GM12891 (cell line): ENCODE measurements around the gene STIL.

ENCODE experiments used
- DNase-seq: peaks from one replicate; pipeline ENCODE4 v3.0.0; 2011; ENCODE audit warnings: low spot score; ENCODE audit not compliant: insufficient read length
- FAIRE-seq: peaks from 2 replicates; lab custom pipeline; 2011; peaks lifted over from hg19 to GRCh38; lab: Jason Lieb, UNC
- PAX5 ChIP-seq: IDR thresholded peaks from 2 replicates; pipeline ENCODE4 v1.6.1; 2011; ENCODE audit warnings: low read length, moderate library complexity, mild to moderate bottlenecking; ENCODE audit not compliant: insufficient read depth, severe bottlenecking
- POLR2A ChIP-seq: IDR thresholded peaks from 2 replicates; pipeline ENCODE4 v1.6.1; 2011; ENCODE audit warnings: low read depth, low read length, control low read depth
- POLR2AphosphoS5 ChIP-seq: IDR thresholded peaks from 2 replicates; pipeline ENCODE4 v1.6.1; 2011; ENCODE audit warnings: low read depth, low read length, control low read depth
- POU2F2 ChIP-seq: IDR thresholded peaks from 2 replicates; pipeline ENCODE4 v1.6.1; 2011; ENCODE audit warnings: low read depth, mild to moderate bottlenecking, control low read depth, low read length, moderate library complexity
- SPI1 ChIP-seq: IDR thresholded peaks from 2 replicates; pipeline ENCODE4 v1.6.1; 2011; ENCODE audit warnings: low read depth, low read length, control low read depth
- TAF1 ChIP-seq: IDR thresholded peaks from 2 replicates; pipeline ENCODE4 v1.6.1; 2011; ENCODE audit warnings: low read depth, low read length, control low read depth

The STIL gene

DNA sequence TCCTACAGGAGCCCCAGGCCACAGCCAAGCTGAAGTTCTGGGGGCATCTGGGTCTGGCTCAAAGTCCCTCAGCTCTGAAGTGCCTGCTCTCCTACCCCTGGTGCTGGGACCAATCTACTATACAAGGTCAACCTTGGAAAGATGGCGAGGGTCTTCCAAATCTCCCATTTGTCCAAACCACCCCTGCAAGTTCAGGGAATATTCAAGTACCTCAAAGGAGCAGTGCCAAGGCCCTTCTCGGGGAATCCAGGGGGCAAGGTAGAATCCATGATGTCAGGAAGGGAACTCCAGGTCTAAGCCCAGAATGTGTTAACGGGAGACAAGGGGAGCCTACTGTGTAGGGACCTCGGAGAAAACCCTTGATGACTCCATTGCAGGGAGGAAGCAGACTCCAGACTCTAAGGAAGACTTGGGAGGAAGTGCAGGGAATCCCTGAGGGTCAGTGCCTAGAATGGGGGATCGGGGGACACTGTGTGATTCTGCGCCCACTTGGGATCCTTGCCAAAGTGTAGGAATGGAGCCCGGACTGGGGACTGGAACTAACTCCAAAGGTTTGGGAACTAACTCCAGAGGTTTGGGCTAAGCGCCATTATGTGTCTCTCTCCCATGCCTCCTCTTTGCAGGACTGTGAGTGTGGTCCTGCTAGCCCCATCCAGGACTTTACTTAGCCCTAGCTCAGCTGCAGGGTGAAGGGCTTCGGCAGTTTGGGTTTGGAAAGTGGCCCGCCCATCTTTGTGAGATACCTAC, 90.6 kb downstream of the STIL start:
- DNase-seq (no peak), FAIRE-seq (no peak)
- TF ChIP-seq SPI1 (no peak), POU2F2 (no peak), POLR2A (no peak), TAF1 (no peak), PAX5 (no peak), POLR2AphosphoS5 (no peak)

DNA sequence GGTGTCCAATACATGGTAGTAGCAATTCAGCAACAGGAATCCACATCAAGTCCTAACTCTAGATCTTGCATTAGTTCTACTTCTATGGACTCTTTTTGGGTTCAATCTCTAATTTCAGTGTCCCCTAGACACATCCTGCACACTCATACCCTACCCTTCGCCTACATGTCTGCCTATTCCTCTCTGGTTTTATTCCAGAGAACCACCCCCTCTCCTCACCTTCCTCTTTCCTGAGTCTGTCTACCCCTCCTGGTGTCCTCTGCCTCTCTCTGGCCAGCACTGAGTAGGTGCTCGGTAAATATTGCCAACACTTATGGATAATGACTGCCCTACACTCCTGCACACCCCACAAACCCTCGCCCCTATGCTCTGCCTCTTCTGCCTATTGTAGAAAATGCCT, 91.5 kb downstream of the STIL start:
- DNase-seq, result no peak
- TF ChIP-seq POU2F2, result no peak
- FAIRE-seq, result no peak

DNA sequence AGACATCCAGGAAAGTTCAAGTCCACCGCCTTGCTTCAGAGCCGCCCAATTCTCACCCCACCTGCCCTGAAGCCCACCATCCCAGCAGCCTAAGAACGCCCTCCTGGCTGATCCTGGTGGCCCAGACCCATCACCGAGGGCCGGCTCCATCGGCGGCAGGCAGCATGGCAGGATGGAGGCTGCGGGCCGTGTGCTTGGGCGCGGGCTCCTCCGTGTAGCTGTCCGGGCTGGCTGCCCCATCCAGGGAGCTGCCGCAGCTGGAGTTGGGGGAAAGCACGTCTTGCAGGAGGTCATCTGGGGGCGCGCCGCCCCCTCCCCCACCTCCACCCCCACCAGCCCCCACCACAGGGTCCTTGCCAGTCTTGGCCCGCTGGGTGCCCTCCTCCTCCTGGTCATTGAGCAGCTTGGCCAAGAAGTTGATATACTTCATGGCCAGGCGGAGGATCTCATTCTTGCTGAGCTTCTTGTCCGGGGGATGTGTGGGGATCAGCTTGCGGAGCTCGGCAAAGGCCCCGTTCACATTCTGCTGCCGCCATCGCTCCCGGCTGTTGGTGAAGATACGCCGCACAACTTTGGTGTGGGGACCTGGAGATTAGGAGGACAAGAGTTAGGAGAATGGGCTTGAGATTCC, 94.2 kb downstream of the STIL start:
- TF ChIP-seq SPI1 (no peak), POU2F2 (no peak), TAF1 (no peak), PAX5 (no peak), POLR2AphosphoS5 (no peak), POLR2A (no peak)
- no peak for FAIRE-seq

DNA sequence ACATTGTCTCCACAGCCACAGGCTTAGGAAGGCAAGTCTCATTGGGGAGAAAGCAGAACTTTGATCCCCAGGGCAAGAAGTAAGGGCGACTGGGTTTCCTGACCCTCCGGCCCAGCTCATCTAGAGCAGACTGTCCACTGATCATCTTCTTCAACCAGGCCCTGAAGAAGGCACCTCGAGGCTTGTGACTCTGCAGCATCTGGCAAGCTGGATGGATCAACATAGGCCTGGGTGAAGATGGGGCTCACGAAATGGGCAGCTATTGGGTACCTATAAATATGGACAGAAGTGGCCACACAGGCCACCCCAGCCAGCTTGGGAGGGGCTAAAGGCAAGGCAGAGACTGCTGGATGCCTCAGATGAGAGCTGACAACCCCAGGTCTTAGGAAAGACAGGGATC, 94.9 kb downstream of the STIL start:
- DNase-seq (no peak), FAIRE-seq (no peak)
- TF ChIP-seq POU2F2 (no peak), TAF1 (no peak), PAX5 (no peak), POLR2A (no peak), SPI1 (no peak), POLR2AphosphoS5 (no peak)

More for the DNA sequence above, 94.2 kb downstream of the STIL start:
- DNase-seq, result no peak

DNA sequence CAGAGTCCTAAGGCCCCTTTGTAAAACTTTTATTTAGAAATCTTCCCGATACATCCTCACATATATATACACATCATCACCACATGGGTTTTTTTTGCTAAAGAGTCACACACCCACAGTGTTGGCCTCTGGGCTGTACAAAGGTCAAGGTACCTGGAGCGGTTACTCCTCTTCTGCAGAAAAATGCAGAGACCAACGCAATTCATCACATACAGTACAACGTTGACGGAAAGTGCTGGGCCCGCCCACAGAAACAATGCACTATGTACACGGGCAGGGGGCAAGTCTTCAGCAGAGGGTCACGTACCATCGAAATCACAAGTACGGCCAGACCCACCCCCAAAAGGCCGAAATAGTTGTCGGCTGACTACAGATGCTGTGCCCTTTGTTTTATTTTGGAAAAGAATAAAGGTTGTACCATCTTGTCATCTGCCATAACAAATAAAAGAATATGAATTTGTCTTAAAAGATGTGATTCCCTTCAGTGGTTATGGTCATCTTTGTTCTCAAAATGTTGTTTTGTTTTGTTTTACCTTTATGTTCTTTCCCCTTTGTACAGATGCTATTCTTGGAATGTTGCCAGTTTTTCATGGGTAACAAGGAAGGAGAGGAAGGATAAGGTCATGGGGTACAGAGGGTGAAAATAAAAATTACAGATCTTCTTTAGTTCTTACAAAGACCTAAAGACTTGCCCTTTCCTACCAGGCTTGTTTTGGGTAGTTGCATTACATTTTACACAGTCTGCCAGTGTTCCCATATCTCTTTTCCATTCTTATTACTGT, 97.5 kb downstream of the STIL start:
- DNase-seq, result no peak
- FAIRE-seq, result no peak
- TF ChIP-seq POLR2AphosphoS5, result no peak
- TF ChIP-seq SPI1, result no peak
- no peak for TF ChIP-seq PAX5
- no peak for TF ChIP-seq POLR2A
- TF ChIP-seq TAF1, result no peak
- TF ChIP-seq POU2F2, result no peak

DNA sequence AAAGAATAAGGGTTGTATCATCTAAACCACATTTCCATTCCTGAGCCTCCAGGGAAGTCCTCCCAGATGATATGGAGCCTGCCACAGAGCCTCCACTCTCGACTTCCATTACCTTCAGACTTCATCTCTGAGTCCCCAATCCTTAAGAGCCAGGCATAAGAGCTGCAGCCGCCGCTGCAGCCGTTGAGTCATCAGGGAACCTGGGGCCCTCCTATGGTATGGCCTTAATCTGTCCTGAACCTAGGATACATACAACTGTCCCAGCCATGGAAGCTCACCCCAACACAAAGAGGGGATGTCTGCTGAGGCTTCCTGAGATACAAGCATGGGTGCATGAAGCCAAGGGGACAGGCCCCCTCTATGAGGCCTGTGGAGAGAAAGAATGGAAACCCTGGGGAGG, 98.2 kb downstream of the STIL start:
- no peak for FAIRE-seq
- TF ChIP-seq POU2F2 (no peak), POLR2AphosphoS5 (no peak), PAX5 (no peak), TAF1 (no peak), POLR2A (no peak), SPI1 (no peak)
- DNase-seq, result no peak

DNA sequence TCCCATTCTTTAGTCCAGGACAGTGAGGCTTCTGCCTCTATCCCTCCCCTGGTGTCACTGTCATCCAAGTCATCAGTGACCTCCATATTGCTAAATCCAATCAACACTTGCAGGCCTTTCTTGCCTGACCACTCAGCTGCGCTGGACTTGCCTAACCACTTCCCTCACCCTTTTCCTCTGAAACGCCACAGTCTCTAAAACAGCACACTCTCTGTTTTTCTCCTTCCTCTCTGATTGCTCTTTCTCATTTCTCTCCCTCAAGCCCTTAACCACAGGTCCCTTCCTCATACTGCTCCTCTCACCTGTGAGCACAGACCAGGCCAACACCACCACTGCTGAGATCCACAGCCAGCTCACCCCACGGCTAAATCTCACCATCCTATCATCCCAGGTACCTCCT, 99.4 kb downstream of the STIL start:
- TF ChIP-seq SPI1 (no peak), POU2F2 (no peak), PAX5 (no peak), POLR2AphosphoS5 (no peak), POLR2A (no peak), TAF1 (no peak)
- no peak for DNase-seq
- FAIRE-seq, result no peak

DNA sequence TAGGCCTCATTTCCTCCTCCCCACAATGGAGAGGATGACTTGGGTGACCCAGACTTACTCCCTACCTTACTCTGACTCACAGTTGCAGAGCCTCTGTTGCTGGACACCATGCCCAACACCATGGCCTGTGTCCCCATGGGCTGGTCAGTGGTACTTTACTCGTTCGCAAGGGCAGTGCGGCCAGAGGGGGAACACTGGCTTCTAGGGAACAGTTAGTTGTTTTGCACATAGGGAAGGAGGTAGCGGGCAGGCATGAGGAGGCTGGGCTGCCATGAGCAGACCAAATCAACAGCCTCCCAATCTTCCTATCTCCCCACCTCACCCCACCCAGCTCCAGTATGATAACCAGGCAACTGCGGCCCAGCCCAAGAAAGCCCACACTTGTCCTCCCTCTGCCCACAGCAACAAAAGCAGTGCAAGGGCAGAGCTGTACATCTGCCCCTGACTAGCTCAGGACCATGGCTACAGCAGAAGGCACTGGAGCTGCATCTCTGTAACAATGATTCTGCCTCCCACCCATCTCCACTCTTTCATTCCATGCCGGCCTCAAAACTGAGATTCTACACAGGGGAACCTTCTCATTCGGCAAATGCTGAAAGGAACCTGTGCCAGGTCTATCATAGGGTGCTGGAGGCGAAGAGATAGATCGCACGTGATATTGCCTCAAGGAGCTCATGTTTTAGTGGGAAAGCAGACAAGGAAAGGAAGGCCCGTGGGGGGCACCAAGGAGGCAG, 100.5 kb downstream of the STIL start:
- FAIRE-seq (no peak), DNase-seq (no peak)
- TF ChIP-seq POU2F2 (no peak), SPI1 (no peak), TAF1 (no peak), POLR2A (no peak), POLR2AphosphoS5 (no peak), PAX5 (no peak)

DNA sequence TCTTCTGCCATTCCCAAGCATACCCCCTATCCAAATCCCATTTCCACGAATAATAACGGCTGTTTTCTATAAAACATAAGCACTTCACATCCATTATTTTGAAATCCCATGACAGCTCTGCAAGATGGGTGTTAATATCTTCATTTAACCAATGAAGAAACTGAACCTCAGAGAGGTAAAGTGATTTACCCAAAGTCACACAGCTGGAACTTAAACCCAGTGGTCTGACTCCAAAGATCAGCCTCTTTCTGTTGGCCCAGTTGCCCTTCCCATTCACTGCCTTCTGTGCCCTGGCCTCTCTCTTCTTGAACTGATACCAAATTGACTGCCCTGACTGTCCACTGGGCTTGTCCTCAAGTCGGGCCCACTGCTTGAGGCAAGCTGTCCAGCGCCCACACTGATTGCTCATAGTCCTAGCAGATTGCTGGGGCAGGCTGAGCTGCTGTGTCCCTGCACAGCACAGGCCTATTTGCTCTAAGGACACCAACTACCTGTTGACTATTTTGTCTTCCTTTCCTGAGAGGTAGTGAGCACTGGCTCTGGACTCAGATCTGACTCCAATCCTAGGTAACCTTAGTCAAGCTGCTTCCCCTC, 101.2 kb downstream of the STIL start:
- DNase-seq, result no peak
- no peak for FAIRE-seq
- TF ChIP-seq PAX5 (no peak), POLR2AphosphoS5 (no peak), POLR2A (no peak), SPI1 (no peak), POU2F2 (no peak), TAF1 (no peak)
